ENCODE results near the gene RTN4IP1.
"Not testable (repeated sequence)": the region's sequence is repeated elsewhere in the genome, so short reads cannot be mapped to it uniquely, and the experiment has no call there.

RTN4IP1 gene

GRCh38 chr6:106608080-106608668 lies 21.1 kb downstream of the RTN4IP1 start:
- H3K27ac ChIP-seq, result no peak overlapping the region
- TF ChIP-seq CTCF (conservative IDR thresholded peaks at IDR 0.05), result peak; percentile 79

GRCh38 chr6:106600329-106600728 lies 29.0 kb downstream of the RTN4IP1 start:
- TF ChIP-seq CTCF (conservative IDR thresholded peaks at IDR 0.05), result no peak
- no peak overlapping the region for H3K27ac ChIP-seq

GRCh38 chr6:106599440-106599839 lies 29.9 kb downstream of the RTN4IP1 start:
- no peak overlapping the region for H3K27ac ChIP-seq
- TF ChIP-seq CTCF (conservative IDR thresholded peaks at IDR 0.05), result no peak

- TF ChIP-seq CTCF (conservative IDR thresholded peaks at IDR 0.05), result no peak
- no peak overlapping the region for H3K27ac ChIP-seq
These were observed 38.0 kb downstream of the RTN4IP1 start for GRCh38 chr6:106591111-106591825.

- not testable (repeated sequence) for H3K27ac ChIP-seq
These were observed 40.4 kb downstream of the RTN4IP1 start for GRCh38 chr6:106588937-106589336.

- TF ChIP-seq CTCF (conservative IDR thresholded peaks at IDR 0.05), result no peak
- no peak overlapping the region for H3K27ac ChIP-seq
These were observed 42.4 kb downstream of the RTN4IP1 start for GRCh38 chr6:106586815-106587415.

- no peak overlapping the region for H3K27ac ChIP-seq
- TF ChIP-seq CTCF (conservative IDR thresholded peaks at IDR 0.05), result no peak
These were observed 47.8 kb downstream of the RTN4IP1 start for GRCh38 chr6:106581468-106581867.

GRCh38 chr6:106579281-106579680 lies 50.0 kb downstream of the RTN4IP1 start:
- H3K27ac ChIP-seq, result no peak overlapping the region
- no peak for TF ChIP-seq CTCF (conservative IDR thresholded peaks at IDR 0.05)

All from VCaP (cell line).